HG03039 (cell line): ENCODE results near the gene MAP2K5.

ENCODE experiments used
- ATAC-seq: cut with Tn5 transposase; IDR thresholded peaks from one replicate; pipeline ENCODE4 v1.9.1; 2021; ENCODE audit warnings: mild to moderate bottlenecking, moderate library complexity; ENCODE audit not compliant: unreplicated experiment

MAP2K5 gene

DNA sequence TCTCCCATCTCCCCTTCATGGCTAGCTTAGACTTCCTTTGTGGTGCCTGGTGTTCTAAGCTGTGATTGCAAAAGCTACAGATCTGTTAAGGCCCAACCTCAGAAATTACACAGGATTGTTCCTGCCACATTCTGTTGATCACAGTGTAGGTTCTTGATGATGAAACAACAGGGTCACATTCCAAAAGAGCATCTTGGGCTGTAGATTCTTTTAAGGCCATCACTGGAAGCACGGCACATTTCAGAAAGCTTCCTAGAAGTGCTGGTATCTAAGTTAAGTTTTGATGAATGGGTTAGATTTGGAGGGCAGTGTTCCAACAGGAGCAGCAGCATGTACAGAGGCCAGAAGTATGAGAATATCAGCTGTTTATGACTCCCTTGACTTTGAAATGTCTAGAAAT lies 175.3 kb downstream of the MAP2K5 start:
- no peak for ATAC-seq

DNA sequence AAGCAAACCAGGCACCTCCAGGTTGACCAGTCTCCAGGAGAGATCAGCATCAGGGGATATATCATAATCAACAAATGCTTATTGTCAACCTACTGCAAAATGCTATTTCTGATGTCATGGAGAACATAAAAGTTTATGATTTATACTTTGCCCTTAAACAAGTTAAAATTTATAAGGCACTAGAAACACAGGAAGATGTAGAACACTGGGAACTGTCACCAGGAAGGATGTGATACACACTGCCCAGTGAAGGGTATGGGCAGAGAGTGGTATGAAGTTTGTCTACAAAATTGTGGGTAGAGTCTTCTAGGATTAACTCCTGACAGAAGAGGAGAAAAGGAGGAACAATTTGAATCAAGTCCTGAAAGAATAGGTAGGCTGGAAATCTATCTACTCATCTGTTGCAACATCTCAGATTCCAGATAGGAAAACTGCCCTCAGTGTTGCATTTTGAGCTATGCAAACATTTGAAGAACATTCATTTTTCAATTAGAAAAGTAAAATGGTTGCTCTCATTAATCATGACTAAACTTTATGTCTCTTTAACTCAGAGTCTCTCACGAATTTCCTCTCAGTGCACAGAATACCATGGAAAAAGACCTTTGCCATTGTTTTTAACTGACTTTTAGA lies 176.9 kb downstream of the MAP2K5 start:
- no peak for ATAC-seq

DNA sequence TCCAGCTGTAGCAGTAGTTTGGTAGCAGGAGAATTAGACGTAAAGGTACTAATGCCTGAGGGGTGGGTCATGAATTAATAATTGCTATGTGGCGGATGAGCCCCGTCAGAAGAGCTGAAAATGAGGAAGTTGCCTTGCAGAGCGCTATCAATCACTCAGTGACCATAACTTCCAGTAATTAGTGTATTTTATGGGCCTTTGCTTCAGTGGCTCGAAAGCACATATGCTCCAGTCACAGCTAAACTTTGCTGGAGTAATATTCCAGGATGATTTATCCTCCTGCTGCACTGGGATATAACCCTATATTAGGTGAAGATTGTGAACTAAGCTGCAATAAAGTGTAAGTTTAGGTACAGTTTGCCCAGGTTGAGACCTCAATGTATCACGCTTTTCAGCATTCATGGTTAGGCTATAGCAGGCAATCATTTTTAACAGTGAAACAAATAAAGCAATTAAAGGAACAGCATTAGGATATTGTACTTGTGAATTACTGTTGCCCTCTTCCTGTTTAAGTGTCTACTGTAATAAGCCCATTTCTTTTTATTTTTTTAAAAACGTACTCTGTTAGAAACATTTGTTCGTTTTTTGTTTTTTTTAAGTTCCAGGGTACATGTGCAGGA lies 178.2 kb downstream of the MAP2K5 start:
- ATAC-seq, result no peak

DNA sequence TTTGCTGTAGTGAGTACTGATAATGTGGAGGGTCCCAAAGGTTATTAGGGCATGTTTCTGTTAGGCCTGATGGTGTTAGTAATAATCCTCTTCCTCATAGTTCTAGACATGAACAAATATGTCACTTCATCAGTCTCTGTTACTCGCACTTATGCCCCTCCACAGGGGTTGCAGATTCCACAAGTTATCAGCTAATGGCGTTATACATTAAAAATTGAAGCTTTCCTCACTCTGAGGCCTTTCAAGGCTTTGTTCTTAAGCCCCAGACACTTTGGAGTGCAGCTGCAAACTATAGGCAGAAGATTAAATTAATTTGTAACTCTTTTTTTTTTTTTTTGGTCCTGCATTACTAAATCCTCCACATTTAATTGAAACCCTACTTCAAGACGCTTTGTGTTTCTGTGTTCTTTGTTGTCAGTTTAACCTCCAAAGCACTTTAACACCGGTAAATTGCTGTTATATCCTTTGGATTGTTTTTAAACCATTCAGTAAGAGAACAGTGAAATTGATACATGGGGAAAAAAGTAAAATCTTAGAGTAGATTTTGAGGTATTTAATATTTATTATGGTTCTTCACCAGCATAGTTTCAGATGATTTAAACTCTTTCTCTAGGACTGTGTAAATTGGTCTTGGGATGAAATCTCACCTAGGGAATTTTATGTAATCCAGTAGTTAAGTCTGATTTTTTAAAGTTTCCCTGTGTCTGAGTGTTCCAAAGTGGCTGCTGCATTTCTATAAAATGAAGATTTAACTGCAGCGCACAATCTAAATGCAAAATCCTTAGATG lies 179.7 kb downstream of the MAP2K5 start:
- no peak for ATAC-seq

DNA sequence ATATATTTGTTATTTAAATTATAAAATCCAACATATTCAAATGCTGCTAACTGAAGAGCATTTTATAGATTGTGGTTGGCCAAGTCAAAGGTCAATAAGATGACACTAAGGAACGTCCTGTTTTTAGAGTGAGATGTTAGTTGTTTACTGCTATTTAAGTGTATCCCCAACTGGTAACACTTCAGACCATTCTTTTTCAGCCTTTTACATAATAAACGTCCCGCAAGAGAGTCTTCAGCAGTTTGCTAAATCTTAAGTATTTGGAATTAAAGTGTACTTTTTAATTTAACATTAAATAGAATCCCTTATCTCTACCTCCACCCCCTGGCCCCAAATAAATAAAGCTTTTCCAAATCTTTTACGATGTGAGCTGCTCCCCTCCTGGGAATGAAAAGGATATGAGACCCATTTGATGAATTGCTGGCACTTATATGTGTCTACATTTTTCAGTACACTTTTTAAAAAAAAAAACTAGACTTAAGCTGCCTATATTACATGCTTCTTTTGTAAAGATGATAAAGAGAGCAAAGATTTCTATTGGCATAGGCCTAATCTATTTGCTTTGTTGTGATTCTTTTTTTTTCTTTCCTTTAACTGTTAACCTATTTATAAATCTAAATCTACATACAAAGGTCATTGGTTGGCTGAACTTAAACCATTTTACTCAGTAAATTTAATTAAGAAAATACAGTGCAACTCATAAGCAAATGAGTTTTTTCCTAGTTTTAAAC lies 181.0 kb downstream of the MAP2K5 start:
- ATAC-seq, result no peak

DNA sequence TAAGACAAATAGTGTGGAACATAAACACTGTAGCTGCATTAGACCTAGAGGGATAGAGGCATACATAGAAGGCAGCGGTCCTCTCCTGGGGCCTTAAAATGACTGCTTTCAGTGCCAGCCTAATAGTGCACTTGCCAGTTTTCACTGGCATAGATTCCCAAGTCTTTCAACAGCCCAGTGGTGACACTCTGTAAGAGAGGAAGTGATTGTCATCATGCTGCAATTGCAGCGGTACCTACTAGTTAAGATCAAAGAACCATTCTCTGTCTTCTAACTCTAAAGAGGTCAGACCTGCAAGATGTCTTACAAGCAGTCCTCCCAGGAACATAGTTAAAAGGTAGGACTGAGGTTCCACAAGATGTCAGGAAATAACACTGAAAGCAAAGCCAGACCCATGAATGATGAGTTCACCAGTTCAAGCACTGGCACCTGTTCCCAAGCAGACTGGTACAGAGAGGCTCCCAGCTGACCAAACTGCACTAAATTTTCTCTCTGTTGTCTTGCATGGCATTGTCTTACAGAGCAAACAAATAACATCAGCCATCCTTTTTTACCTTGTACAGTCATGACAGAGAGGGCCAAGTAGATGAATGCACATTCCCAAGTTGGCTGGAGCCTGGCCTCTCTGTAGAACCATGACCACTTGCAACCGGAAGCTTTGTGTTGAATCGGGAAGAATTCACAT lies 182.3 kb downstream of the MAP2K5 start:
- no peak for ATAC-seq

DNA sequence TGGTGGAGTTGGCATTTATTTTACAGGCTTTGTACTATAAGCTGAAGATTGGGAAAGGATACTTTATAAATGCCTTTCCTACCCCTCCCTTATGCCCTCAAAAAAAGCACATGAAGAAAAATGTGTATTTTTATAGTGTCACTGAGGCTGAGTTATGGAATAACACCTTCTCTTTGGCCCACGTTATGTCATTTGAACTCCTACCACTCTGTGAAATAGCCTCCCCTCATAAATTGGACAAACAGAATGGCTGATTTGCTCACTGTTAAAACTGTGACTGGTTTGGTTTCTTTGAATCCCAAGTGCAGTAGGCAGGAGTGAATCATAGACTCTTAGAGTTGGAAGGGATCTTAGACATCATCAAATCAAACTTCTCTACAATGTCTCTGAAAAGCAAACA lies 187.6 kb downstream of the MAP2K5 start:
- no peak for ATAC-seq

DNA sequence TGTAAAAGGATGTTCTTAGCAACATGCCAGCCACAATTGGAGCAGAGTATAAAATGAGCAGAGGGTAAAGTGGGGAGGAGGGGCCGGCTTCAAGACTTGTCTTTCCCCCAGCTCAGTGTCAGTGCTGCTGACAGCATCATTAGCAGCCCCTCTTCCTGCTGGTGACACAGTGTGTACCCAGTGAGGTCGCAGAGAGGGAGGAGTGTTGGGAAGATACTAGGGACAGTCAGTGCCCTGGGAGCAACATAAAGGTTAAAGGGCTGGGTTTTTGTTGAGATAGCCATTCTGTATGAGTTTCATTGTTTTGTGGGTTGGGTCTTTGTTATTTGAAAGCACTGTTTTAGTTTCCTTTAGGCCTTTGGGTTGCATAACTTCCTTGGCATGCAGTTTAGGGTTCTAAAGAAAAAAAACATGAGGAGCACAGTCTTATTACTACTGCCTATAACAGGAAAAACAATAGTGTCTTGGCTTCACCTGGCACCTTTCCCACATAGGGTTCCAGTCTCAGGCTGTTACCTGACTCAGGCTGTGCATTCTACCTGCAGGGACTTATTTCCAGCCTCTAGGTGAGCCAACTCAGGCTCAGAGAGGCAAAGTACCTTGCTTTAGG lies 188.7 kb downstream of the MAP2K5 start:
- no peak for ATAC-seq

DNA sequence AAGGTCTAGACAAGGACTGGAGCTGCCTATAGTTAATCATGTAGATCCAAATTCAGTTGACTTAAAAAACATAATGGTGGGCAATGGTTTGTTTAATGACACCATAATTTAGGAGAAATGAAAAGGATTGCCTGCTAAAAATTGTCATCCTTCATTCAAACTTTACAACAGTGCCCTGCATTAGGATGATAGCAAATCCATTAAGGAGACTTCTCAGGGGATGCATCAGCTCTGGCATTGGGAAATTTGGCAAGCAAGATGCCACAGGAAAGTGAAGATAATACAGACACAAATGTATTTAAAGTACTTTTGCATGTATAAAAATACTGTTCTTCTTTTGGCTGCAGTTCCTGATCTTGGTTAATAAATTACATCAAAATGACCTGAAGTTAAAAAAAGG lies 189.7 kb downstream of the MAP2K5 start:
- no peak for ATAC-seq

DNA sequence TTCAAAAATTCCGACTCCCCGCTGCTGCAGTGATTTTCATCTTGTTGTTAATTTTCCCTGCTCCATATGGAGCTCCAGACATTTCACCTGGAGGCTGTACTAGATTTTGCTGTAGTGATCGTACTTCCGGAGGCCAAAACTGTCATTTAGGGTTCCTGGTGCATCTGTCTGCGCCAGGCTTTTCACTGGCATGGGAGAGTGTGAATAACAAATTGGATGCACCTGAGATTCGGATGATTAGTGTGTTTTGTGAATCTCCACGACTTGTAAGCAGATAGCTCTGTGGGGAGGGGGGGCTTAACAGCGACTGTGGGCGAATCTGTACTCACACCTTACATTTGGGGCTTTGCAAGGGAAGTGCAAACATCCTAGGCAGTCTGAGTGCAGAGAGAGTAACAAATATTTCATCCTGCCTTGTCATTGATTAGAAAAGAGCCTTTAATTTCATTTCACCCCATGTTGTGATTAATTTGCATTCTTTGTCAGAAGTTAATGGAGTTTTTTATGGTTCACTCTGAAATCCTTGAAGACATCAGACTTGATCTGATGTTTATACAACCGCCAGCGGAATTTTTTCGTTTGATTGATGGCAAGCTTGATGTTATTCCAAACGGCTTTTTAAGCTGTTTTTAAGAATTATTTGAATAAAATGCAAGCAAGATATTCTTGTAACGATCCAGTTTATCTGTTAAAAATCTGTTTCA lies 190.3 kb downstream of the MAP2K5 start:
- ATAC-seq, result no peak

DNA sequence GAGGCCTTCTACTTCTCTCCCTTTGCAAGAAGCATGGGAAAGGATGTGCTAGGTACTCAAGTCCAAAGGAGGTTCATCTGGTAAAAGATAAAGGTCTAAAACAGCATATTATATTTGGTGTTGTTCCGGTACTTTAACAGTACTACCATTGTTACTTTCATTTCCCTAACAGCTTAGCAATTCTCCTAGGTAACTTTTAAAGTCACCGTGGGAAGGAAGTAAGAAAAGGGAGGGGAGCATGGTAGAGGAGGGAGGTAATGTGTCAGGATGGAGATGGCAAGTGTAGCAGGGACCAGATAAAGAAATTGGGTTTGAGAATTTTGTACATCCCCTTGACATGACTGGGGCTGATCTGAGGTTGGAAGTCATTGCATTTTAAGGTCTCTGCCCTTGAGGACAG lies 193.4 kb downstream of the MAP2K5 start:
- ATAC-seq, result no peak

DNA sequence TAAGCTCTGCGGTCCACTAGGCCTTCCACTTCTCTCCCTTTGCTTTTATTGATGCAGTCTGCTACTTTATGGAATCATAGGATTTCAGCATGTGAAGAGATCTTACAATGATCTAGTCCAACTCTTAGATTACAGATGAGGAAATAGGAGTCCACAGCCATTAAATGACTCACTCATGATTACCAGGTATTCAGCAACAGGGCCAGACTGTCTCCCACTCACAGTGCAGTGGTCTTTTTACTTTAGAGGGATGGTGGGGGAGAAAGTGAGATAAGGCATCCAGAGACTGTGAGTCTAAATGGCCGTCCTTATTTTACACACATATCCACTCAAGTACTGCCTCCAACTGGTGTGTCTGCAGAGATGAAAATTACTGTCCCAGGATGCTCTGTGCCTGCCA lies 194.3 kb downstream of the MAP2K5 start:
- ATAC-seq, result no peak

DNA sequence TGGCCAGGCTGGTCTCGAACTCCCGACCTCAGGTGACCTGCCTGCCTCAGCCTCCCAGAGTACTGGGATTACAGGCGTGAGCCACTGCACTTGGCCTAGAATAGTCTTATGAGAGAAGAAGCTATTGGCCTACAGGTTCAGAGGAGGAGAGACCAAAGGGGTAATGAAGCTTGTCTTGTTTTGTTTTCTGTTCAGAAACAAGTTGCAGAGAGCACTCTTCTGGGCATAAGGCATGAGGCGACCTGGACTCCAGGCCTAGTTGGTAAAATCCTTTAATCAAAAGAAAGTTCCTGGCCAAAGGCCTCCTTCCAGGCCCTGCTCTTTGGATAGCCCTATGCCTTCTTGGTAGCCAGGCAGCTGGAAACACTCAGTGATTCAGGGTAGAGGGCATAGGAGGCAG lies 195.6 kb downstream of the MAP2K5 start:
- ATAC-seq, result no peak

DNA sequence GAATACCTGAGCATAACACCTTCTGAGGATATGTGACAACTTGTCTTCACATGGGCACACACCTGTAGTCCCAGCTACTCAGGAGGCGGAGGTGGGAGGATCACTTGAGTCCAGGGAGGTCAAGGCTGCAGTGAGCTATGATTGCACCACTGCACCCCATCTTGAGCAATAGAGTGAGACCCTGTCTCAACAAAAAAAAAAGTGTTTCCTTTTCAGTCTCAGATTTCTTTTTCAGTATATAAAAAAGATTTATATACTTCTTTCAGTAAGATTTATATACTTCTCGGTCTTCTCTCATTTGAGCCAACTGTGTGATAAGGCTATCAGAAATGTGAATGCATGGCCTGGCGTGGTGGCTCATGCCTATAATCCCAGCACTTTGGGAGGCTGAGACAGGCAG lies 197.9 kb downstream of the MAP2K5 start:
- no peak for ATAC-seq

DNA sequence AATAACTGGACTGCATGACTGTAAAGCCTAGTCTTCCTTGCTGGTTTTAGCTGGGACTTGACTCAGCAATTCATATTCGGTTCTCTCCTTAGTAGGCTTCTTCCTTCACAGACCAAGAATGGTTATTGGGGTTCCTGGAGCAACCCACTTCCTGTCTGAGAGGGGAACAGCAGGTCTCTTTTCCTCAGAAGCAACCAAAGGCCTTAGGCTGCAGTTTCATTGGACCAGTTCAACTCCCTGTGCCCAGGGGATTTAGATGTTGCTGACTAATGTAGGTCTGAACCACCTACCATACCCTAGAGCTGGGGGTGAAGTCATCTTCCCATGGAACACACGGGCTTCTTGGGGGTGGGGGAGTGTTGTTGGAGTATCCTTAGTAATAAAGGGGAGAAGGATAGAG lies 198.8 kb downstream of the MAP2K5 start:
- no peak for ATAC-seq

DNA sequence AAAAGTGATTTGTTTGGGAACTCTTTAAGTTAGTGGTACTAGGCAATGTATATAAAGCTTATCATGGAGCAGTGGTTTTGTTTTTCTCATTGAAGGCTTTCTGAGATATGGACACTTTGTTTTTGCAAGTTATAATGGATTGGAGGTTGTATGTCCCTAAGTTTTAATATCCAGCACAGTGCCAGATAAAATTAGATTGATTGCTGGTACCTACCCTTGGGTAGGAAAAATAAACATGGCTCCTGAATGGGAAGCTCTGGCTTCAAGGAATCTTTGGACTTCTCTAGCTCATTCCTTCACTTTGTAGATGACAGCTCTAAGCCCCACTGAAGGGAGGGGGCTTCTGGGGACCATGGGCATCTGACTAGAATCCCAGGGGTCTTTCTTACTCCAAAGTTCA lies 201.1 kb downstream of the MAP2K5 start:
- no peak for ATAC-seq

DNA sequence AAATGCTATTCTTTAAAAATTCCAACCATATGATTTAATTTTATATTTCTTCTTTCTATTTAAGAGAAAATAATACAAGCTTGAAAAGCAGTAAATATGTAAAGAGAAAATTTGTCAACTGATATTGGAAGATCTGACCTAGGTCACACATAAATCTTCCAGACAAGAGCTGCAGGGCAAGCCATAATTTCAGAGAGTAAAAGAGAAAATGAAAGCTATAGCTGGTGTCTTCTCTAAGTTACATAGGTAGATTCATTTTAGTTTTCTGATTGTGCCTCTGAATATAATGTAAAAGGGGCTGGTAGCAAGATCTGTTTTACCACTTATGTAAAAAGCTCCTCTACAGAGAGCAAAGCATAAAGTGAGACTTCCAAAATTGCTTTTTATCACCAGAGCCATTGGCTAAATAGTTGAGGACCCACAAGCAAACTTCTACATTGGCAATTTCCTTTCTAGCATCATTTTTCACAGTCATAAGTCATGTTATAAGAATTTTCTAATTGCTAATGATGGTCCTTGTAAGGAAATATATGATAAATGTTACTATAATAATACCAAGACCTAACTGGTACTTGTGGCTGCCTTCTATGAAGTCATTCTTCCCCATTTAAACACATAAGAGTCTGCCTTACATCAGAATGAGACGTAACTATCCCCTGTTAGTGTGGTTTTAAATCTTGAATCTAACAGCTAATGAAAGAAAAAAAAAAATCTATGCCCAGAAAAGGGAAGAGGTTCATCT lies 202.0 kb downstream of the MAP2K5 start:
- ATAC-seq, result no peak

DNA sequence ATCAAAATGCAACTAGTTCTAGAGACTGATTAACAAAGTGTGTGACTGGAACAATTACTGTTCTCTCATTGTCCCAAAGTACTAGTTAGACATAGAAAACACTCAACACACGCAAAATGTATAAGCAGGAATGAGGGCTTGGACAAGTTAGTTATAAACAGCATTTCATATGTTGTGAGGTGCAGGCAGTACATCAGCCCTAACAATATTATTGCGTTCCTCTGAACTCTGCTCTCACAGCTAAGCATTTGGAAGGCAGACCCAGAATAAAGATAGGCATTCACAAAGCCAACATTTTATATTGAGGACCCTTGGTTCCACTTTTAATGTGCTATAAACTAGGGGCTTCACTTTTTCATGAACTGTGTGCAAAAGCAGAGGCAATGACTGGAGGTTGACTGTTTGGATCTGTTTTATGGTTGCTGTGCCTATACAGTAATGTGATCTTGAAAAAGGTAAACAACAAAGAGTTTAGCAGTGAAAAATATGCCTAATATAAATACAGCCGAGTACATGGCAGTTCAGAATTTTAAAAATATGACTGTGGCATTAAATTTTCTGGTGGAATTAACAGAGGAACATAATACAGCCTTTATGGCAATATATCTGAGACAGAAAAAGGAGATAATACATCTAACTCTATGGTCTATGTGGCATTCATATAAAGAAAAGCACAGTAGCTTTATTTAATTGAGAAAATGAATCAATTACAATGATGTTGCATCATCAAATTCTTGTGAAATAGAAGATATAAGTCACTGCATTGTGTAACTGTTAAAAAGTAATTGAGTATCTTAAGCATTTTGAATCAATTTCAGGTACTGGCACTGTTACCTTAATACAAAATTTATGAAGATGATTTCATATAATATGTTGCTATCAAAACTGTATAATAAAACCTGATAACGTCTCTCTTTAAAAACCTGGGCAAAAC lies 202.8 kb downstream of the MAP2K5 start:
- ATAC-seq, result no peak
